Stimulated activated CD4-positive, alpha-beta T cell treated with anti-CD3 and anti-CD28 coated beads, Interleukin-4, amount 100 ng/mL, for 24 hours (primary cell): ENCODE data around the gene PTPRD.

Experiments
- DNase-seq: peaks from one replicate; pipeline ENCODE4 v3.0.0-alpha.2; 2020

Gene PTPRD

DNA sequence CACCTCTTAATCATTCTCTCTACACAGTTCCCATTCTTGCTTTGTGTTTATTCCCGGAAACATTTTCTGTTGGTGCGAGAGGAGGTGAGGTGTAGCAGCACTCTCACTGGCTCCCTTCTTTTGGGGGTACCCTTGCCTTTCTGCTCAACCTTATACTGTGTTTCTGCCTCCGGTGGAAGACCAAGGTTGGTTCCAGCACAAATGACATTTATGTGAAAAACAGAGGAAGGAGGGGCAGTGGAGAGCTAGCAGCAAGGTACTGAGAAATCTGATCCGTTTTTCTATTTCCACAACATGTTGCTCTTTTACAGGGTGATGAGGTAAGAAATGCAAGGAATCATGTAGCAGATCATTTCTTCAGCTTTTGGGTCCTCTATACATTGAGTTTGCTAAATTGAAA is 2165.2 kb downstream of the PTPRD start:
- no peak for DNase-seq

DNA sequence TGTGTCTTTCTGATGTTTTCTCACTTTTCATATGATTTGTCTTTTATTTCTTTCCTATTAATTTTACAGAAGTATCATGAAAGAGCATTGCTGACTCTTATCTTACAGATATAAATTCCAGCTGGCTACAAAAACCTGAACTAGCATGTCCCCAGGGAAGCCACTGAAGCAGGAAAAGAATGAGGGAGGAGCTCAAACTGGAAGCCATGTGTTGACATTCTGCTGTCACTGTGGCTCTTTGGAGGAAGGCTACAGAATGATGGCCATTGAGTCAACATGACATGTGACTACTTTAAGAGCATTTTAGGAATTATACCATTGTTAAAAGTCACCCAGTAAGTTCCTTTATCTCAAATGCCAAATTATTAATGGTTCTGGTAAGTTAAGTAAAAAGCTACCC is 2174.9 kb downstream of the PTPRD start:
- no peak for DNase-seq

DNA sequence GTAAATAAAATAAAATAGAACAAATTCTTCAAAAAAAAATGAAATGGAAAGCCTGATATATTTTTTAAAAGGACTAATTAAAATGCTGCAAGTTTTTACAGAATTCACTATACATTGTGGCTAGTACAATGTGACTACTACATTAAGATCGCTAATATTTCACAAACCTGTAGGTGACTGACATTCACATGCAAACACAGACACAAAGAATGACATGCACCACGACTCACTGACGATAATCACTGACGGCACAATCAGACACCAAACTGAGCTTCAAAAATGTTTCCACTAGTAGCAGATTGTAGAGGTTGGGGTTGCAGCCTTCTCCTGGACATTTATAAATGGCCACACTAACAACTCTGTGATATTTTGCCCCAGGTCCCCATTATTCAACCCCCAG is 2175.5 kb downstream of the PTPRD start:
- no peak for DNase-seq

DNA sequence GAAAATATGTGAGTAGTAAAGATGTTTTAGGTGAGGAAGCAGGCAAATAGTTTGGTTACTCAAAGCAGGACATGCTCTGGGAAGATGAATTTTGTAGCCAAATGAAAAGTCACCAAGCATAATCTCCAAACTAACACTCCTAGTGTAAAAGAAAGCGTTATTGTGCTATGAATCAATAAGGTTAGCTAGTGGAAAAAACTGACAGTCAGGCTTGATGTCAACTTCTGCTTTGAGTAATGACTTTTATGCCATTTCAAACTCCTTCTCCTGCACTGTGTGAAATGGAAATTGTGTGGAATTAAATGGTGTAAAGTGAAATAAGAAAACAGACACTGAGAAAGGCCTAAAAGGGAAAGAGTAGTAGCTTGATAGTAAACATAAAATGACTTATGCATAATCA is 2176.0 kb downstream of the PTPRD start:
- DNase-seq = no peak

DNA sequence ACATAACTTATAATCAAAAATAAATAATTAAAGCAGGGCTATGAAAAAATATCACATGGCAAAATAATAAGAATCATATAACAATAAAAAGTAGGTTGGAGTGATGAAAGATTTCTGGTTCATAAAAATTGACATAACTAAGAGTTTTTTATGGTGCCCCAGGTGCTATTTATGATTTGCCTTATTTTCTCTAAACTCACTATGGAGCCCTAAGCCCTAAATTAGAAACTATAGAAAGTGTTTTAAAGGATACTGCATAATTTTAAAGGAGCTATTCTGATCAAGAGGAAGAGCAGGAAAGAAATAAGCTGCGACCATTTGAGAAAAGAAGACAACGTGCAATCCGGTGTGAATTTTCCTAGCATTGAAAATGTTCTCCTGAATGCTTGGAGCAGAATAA is 2178.2 kb downstream of the PTPRD start:
- DNase-seq = no peak

DNA sequence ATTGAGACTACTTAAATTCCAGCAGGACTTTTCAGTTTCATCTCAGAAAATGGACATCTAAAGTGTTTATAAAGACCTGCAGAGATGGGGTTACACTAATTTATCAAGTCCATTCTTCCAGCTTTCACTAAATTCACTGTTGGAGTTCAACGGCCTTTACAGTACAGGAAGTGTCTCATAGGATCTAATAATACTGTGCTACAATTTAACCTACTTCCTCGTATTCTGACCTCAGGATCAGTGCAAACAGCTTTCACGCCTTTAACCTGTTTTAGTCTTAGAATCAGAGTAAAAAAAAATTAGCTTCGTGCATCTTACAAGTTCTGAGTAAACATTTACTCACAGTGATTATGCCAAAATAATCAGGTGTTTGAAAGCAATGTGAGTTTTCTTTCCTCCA is 2180.6 kb downstream of the PTPRD start:
- no peak for DNase-seq

DNA sequence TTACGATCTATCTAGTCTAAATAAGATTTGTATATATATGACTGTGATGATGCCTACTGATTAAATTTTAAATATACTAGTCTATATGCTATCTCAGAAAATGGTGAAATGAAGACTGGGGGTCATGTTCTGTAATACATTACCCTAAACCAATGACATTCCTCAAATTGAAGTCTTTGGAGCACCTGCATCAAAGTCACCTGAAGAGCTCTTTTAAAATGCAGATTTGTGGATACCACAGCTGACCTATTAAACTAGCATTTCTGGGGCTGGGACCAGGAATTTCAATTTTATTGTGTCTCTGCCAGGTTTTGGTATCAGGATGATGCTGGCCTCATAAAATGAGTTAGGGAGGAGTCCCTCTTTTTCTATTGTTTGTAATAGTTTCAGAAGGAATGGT is 2181.3 kb downstream of the PTPRD start:
- DNase-seq = no peak

DNA sequence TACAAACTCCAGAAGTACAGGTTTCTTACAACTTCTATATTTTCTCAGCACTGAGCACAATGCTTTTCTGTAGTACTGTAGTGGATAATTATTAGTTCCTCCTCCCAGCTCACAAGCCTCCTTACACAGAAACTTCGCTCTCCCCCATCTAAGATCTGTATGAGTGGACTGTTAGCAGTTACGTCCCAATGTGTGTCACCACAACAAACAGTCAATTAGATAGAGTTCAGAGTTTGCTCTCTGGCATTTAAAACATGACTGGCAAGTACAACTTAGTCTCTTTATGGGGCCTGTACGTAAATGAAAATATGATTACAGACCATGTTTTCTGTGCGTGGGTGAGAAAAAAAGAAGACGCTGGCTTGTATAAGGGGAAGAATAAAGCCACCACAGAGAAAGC is 2181.9 kb downstream of the PTPRD start:
- DNase-seq = no peak

DNA sequence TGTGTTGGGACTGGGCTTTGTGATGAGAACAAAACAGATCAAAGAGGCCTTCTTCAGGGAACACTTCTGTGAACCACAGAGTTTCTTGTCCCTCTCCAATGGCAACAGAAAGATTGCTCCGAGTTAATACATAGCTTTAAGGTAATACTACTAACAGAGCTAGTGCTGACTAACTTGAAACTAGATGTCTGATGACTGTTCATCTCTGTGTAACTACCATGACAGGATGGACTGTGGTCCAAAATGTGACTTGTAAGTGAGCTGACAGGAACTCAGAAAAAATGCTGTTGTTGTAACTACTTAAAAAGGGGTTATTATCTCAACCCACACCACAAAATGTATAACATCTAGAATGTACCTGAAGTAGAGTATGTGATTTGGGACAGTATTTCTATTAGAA is 2183.0 kb downstream of the PTPRD start:
- no peak for DNase-seq

DNA sequence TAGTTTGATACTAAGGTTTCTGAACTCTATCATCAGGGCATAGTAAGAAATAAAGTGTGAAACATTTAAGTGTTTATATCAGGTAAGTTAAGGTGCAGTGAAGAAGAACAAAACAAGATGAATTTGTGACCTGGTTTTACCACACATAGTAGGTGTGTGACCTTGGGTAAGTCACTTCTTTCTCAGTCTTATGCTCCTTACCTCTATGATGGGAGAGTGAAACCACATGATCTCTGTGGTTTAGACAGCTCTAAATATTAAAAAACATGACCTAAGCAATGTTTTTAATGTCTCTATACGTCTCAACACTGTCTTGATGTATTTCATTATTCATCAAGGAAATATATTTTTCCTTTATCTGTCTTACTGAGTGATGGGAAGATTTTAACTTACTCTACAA is 2183.6 kb downstream of the PTPRD start:
- DNase-seq = no peak

DNA sequence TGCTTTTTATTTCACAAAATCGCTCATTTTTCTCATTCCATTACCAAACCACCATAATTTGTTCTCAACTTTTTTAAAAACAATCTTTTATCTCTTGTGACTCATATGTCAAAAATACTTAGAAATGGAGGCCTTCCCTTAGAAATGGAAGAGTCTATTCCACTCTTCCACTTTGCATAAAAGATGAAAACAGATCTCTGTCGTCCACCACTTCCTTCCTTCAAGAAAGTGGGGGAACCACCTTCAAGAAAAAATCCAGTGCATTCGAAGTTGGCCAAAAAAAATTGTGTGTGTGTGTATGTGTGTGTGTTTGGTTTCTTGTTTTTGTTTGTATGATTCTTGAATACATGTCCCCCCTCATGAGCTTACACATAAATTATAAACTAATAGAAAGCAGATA is 2184.4 kb downstream of the PTPRD start:
- DNase-seq = no peak

DNA sequence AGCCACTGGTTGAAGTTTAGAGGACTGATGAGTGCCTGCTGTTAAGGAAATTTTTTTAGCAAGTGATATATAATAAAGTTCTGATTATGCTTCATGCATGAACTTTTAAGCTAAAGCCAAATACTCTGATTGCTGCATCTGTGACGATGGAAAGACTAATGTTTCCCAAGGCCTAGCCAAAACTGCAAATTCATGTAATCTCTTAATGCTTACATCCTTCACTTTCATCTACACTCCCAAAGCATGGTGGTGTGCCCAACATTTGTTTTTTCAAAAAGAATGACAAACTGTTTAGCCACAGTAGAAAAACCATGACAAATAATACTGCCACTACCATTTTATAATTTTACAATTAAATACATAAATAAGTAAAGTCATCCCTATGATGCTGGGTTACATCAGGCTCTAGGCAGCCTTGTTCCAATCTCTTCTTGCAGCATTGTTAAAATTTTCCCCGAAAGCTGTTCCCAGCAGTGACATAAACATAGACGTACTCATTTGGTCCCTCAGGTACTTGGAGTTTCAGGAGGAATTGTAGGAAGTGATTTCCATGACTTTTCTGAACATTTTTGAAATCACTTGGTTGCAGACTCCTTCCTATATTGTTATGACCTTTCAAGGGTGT is 2187.9 kb downstream of the PTPRD start:
- no peak for DNase-seq

DNA sequence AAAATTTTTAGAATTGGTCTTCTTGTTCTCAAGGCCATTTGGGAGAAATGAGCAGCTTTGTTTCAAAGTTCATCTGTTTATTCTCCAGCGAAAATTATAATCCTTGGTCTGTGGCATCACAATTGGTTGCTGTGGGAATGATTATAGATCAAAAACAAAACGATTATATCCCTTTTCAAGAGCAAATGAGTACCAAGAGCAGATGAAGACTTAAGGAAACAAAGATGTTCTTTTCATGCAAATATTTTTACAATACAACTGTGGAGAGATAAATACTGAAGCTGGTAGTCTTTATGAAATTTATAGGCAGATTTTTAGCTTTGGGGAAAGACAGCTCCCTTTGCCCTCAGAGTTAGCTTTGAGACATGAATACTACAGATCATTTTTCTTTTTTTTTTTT is 2192.4 kb downstream of the PTPRD start:
- DNase-seq = no peak

DNA sequence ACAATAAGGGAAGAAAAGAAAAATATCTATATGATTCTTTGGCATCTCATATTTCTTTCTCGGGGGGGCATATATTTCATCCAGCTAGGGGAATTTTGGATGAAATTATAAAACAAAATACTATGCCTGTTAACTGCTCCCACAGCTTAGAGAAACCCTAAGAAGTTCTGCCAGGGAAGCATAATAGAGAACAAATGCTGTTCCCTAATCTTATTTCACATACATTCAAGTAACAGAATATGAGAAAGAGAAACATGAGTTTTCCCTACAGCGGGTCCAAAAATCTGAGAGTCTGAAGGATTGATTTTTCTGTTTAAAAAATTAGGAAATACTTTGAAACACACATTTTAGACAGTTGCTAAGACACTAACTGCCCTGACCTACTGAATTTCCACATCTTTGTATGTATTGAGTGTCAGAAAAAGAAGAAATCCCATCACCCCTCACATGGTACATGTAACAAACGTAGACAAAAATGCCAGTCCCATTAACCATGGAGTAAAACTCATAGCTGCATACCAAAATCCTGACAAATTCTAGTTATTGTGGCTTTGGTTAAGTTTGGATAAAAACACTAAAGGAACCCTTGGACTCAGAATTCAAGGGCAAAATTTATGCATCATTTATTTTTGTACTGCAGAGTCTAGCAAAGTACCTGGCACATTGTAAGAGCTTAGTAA is 2193.1 kb downstream of the PTPRD start:
- no peak for DNase-seq

DNA sequence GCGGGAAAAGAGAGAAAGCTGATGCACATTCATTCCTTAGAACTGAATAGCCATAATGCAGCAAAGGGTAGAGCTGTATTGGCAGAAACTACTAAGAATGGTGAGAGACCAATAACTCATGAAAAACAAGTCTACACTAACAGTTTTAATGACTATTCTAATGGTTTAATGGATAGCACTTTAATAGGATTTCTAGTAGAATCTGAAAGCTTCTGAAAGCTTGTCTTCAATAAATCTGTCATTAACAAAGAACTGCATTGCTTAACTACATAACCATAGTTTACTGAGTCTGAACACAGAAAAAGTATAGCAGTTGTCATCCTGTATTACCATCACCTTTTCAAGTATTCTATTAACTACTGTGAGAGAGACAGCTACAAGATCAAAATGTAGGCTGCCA is 2195.5 kb downstream of the PTPRD start:
- no peak for DNase-seq

DNA sequence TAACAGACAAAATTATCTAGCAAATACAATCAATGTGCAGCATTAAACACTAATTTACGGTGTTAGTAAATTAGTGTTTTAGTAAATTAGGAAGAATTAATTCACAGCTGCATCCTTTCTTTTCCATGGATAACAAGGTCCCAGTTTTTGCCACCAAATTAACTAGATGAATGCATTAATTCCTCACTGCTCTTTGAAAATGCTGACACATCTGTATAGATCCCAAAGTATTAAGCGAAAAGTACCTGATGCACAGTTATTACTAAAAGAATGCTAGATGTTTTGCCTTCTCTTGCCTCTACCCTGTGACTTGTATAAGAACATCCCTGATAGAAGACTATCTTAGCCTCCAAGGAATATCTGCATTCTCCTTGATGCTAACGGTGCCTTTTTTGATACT is 2200.5 kb downstream of the PTPRD start:
- no peak for DNase-seq

DNA sequence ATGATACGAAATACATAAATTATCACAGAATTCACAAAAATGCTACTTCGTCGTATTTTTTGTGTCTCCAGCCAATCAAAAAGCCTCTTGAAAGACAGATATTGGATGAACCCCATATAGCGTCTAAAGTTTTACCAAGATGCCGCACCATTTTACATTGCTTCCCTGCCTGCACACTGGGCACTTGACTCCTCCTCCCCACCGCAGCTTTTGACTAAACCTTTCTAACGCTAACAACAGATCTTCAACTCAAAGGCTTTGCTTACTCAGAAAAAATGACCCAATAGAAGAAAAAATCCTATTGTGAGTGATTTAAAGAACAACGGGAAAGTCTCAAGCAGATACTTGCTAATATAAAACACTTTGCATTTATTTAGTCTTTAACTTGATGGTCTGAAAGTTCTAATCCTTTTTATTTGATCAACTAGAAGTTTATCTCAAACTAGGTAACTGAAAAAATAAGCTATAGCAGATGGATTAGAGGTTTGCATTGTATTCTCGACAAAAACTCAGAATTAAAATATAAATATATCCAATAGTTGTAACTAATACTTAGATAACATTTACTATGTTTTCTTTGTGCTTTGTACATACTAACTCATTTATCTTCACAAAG is 2204.1 kb downstream of the PTPRD start:
- no peak for DNase-seq

DNA sequence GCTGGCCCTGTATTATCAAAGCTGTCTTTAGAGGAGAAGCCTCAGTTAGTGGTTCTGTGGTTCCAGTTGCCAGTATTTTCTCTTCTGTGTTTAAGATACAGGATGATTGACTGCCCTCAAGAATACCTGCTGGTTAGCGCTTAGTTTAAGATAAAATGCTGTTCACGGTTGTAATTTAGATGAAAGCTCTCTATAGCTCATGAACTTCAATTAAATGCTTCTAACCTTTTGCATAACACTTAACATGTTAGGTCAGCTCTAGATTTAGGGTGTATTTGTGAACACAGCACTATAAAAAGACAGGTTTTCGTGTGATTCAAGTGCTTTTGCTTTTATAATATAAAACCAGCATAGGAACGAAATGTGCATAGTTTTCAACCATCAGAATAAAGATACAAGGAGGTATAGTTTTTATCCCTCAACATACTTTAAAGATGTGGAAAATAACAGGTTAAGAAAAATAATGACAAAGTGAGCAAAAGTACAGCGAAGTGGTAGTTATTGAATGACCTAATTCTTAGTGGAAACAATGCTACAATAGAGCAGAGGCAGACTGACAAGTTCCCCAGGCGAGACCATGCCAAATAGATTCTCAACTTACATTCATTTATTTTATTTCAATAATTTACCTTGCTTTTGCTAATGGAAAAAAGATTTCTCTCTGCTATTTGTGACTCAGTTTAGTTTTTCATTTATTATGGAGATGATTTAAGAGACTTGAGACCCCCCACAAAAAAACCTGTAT is 2210.7 kb downstream of the PTPRD start:
- no peak for DNase-seq

DNA sequence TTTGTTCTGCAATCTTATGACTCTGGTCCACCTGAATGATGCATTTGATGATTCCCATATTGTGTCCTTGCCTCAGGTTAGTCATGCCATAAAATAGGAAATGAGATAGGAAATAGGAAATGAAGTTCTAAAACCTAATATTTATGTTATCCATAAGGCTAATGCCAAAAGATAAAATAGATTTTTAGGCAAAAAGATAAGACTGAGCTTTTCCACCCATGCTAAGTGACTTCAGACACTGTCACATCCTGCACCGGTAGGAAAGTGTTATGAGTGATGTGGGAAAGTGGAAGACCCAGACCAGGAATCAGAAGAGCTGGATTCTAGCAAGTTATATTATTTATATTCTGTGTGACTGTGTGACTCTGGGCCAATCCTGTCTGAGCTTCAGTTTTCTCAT is 2212.4 kb downstream of the PTPRD start:
- no peak for DNase-seq

DNA sequence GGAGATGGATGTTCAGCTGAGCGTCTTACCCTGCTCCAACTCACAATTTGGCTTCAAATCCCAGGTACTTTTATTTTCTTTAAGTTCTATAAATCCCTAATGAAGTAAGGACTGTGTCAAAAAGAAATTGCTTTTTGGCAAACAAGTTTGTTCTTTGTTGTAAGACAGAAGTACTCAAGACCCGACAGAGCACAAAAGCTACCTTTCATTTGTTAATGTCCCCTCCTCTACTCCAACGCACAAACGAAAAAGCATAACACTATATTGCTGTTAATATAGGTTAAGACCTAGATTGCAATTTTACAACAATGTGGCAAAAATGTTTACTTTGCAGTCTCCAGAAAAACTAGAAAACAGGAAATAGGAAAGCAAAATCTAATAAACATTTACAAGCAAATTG is 2217.8 kb downstream of the PTPRD start:
- DNase-seq = no peak

DNA sequence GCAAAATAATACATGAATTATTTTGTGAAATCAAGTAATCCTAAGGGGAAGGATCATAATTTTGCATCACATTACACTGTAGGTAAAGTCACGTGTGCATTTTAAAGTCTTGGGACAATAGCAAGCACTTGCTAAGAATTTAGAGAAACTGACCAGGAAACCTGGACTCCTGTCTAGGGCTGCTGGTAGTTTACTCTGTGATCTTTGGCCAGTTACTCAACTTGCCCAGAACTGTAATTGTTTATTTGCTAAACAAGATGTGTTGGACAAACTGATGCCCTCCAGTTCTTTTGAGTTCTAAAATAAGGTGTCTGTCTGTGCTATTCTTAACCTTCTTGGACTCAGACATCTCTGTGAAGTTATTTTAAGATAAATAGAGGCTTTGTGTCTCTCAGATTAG is 2218.5 kb downstream of the PTPRD start:
- DNase-seq = no peak

DNA sequence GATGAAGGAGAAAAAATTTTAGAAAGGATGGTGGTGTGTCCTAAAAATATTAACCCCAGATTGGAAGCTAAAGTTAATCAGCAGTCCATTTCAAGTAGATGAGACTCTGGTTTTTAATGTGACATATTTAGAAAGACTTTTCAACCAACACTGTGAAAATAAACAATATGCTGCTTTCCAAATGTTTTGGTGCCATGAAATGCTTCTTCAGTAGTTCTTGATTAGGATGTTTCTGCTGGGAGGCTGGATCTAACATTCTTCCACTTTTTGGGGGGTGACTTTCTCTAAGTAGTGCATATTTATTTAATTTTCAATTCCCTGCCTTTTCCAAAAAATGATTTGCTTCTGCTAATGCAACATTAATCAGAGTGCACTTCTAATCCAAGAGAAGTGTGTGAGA is 2219.9 kb downstream of the PTPRD start:
- no peak for DNase-seq

DNA sequence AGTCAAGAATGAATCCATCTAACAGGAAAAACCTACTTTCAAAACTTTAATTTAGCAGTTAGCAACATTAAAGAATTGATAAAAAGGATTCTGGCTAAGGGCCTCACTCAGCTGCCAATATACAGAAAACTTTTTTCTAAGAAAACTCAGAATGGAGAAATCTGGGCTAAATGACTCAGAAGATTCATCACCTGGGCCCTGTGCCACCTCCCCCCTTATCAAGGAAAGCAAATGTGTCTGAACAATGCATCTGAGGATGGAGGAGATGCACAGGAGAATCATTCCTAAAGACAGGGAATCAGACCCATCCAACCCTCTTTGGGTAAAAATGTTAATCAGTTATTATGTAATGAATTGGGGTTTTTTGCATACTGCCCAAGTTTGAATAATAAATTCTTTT is 2221.2 kb downstream of the PTPRD start:
- DNase-seq = no peak

DNA sequence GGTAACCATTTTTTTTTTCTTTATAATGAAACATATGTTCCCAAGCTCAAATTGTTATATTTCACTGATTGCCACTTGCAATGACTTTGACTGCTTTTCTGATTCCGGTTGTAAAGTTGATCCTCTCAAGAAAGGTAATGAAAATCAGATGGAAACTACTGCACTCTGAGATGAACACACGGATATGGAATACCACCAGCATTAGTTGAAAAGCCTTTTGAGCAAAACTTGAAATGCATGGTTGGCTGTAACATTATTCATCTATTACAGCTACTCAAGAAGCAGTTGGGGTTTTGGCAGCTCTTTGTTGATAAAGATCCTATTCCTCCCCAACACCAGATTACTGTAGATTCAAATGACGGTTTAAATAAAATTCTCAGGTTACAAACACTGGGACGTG is 2221.7 kb downstream of the PTPRD start:
- no peak for DNase-seq
